HG03565 (cell line): ENCODE results near the gene NUP133.

Experiments used
- ATAC-seq: cut with Tn5 transposase; IDR thresholded peaks from one replicate; pipeline ENCODE4 v1.9.1; 2021; ENCODE audit warnings: mild to moderate bottlenecking, moderate library complexity; ENCODE audit not compliant: unreplicated experiment

The NUP133 gene

DNA sequence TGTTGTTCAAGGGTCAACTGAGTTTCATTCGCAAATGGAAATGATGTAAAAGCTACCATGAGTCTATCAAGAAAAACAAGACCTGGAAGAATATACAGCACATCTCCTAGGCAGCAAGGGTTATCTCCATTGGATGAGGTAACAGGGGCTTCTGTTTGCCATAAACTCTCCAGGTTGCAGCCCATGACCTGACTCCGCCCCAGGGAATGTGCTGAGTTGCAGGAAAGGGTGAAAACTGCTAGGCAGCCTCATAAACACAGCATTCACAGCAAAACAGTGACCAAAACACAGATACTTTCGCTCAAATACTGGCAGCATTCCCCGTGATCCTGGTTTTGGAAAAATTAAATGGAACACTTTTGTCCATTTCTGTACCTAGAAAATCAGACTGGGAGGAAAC is 54.1 kb downstream of the NUP133 start:
- ATAC-seq: no peak

DNA sequence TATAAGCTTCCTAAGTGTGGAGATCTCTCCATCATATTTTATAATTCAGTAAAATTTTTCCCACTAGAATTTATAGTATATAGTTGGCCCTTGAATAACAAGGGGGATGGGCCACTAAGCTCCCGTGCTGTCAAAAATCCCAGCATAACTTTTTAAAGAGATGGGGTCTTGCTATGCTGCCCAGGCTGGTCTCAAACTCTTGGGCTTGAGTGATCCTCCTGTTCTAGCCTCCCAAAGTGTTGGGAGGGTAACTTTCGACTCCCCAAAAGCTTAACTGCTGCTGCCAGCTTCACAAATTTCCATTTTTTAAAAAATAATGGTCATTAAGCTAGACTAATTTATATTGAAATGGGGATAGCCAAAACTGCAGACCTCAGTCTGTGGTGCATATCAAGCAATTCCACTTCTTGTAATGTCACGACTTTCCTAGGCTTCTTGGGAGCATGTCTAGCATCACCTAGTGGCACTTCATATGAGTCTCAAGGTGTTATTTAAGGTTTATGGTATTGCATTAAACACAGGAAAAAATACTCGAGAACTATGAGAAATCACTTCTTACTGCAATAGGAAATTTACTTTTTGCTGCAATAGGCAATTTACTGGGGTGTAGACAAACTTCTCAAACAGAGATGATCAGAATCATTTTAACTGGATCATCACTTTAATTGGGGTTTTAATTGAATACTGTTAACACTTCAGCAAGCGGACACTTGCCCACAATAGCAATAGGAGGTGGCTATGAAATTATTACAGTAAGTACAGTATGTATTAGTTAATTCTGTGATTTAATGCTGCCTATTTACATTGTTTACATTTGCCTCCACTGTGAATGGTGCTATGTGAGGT is 55.0 kb downstream of the NUP133 start:
- ATAC-seq: no peak

DNA sequence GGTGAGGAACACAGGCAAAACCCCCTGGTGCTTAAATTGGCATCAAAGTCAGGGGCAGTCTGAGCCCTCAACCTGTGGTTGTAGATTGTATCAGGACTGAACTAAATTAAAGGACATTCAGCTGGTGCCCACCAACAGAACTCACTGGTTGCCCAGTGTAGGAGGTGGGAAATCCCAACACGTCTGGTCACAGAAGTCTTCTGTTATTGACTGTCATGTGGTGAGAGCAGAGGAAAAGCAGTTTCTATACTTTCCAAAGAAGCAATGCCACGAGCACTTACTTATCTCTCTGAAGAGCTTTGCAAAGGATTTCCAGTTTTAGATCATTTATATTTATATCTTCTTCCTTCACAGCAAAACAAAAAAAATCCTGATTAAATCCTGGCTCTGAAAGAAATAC is 59.3 kb downstream of the NUP133 start:
- no peak for ATAC-seq

DNA sequence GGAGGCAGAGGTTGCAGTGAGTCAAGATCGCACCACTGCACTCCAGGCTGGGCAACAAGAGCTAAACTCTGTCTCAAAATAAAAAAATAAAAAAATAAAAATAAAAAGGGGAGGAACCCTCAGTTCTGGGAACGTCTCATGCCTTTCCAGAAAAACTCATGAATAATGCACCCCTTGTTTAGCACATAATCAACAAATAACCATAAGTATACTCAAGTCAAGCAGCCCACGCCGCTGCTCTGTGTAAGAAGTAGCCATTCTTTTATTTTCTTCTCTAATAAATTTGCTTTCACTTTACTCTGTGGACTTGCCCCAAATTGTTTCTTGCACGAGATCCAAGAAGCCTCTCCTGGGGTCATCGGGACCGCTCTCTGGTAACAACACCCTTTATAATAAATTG is 59.8 kb downstream of the NUP133 start:
- no peak for ATAC-seq

DNA sequence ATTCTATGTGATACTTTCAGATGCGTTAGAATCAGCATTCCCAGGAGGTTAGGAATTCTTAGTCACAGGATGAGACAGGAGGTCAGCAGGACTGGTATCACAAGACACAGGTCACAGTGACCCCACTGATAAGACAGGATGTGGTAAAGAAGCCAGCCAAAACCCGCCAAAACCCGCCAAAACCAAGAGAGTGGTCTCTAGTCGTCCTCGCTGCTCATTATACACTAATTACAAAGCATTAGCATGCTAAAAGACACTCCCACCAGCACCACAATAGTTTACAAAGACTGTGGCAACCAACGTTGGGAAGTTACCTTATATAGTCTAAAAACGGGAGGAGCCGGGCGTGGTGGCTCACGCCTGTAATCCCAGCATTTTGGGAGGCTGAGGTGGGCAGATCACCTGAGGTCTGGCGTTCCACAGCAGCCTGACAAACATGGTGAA is 60.3 kb downstream of the NUP133 start:
- no peak for ATAC-seq

DNA sequence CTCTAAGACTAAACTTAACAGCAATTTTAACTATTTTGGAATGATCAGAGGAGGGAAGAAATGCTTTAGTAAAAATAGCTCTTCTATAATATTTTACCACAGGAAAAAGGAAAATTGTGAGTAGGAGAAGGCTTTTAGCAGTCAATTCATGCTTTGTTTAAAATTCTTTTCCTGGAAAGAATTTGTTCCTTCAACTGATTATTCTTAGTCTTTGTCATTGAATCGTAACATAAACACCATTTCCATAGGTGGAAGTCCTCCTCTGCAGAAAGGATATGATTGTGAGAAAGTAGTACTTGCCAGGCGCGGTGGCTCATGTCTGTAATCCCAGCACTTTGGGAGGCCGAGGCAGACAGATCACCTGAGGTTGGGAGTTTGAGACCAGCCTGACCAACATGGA is 62.3 kb downstream of the NUP133 start:
- ATAC-seq: no peak

DNA sequence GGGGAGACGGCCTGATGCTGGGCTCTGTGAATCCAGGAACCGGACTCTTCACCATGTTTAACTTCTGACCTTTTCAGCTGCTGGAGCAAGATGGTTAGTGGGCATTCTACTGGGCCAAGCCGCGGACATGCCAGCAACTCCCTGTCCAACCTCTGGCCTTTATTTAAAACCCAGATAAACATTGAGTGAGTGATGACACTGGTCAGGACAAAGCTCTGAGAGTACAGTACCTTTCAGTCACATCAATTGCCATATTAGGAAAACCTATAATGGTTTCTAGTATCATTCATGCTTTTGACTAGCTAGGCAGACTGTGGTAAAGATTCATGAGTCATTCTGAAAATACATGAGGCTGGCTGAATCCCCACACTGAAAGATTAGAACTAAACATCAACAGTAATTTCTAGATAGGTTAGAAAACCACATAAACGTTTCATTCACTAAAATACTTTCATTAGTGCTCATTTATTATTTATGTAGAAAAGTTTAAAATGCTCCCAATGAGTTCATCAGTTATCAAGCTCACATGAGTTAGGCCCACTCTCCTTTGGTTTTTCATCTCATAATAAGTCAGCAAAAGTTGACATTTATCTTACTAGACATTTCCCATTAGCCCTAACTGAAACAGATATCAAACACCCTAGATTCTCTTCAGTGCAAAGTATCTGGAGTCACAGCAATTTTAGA is 67.1 kb downstream of the NUP133 start:
- ATAC-seq: peak; percentile 97

DNA sequence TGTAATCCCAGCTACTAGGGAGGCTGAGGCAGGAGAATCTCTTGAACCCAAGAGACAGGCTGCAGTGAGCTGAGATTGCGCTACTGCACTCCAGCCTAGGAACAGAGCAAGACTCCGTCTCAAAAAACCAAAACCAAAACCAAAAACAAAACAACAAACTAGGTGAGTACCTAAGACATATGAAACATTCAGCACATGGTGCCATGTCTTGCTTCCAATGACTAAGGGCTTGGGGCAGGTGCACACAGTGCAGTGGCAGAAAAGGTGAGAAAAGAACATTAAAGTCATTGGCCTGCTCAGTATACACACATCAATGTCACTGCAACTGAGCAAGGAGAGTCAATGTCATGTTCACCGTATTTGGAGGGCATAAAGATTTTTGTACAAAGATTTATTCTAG is 70.1 kb downstream of the NUP133 start:
- no peak for ATAC-seq

DNA sequence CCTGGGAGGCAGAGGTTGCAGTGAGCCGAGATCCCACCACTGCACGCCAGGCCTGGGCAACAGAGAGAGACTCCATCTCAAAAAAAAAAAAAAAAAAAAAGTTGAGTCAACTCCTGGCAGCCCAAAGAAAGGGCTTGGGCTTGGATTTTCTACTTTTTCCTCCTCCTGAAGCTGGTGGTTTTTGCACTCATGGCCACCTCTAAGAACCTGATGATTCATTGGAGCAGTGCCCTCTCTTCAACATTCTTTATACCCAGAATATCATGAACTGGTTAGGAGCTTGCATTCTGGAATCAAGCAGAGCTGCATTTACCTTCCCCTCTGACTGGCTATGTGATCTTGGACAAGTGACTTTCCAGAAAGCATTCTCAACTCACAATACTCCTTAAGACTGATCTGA is 70.7 kb downstream of the NUP133 start:
- no peak for ATAC-seq

DNA sequence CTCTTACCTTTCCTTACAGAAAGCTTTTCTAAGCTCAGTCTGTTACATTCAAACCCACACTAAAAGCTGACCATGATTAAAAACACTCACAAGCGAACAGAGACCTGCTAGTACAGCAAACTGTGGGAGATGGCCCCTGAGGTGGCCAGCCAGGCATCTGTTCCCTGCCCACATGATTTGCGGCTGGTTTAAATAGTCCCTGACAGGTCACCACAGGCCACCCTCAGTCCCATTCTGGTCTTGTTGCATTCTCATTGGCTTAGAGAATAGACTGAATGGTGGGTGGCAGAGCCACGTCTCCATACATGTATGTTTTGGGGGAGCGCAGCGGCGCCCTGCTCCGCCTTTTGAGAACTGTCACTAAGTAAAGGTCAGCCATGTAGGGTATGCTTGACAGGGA is 71.9 kb downstream of the NUP133 start:
- ATAC-seq: no peak

DNA sequence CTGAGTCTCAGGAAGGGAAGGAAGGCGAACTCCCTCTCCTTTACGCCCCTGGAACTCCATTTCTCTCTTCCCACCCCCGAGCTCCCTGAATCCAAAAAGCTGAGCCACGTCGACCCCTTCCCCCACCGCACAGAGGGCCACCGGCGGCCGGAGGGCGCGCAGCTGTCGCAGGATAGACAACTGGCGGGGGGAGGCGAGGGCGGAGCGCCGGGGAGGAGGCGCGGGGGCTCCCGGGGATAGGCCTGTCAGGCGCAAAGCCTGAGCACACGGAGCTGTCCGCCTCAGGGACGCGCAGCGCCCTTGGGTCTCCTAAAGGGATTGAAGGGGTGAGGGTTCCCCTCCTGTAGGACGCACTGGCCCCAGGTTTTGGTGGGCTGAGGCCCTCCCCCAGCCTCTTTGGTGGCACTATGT is 73.5 kb downstream of the NUP133 start:
- ATAC-seq: no peak

DNA sequence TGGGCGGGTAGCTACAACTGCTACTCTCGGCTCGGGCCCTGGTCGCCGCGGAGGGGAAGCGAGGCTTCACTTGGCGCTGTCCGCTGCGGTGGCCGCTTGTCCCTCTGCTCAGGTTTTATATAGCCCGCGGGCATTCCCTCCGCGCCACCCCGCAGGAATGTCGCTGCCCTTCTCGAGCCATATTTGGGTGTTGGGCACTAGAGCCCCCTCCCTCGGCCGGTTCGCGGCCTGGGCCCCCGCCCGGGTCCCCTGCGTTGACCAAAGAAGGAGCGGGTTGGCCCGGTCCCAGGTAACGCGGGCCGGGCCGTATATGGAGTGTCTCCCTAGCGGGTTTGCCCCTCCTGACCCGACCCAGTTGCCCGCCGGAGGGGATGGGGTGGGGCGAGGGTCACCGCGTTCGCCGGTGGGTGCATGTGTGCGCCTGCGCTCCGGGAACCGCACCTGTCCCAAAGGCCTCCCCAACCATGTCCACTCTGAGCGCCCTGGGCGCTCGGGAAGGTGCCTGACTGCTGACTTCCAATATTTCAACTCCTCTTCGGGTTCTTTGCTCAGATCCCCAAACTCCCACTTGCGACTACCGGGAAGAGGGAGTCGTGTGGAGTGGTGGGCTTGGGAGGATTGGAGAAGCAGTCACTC is 74.0 kb downstream of the NUP133 start, which contains the start of gene ACTA1:
Gene ACTA1 (minus strand): TSS at position 90 of the 636 bp plus-strand sequence. CDS start 979 bp downstream, outside the sequence.
- ATAC-seq: no peak

DNA sequence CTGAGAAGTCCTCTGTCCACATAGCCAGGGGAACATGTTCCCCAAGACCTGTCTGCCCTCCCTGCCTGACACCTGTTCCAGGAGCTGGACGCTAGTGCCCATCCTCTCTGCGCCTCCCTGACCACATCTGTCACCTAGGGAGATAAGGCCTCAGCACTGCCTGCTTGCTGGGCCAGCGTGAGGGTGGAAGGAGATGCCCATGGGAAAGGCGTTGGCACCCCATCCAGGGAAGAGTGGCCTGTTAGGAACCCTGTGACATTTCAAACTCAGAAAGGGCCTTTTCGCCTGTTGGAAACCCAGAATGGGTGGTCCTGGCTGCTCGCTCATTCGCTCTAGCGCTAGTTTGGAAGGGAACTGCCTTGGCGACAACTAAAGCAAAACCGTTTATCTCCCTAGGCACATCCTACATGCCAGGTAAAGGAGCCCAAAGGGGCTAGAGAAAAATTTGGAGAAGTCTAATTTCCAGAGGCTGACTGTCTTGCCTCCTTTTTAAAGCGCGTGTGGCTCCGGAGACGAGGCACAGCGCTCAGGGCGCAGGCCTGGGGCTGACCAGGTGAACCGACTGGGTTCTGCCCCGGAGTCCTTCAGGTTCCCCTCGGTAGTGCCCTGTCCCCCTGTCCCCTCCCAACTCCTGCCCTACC is 74.7 kb downstream of the NUP133 start:
- no peak for ATAC-seq

DNA sequence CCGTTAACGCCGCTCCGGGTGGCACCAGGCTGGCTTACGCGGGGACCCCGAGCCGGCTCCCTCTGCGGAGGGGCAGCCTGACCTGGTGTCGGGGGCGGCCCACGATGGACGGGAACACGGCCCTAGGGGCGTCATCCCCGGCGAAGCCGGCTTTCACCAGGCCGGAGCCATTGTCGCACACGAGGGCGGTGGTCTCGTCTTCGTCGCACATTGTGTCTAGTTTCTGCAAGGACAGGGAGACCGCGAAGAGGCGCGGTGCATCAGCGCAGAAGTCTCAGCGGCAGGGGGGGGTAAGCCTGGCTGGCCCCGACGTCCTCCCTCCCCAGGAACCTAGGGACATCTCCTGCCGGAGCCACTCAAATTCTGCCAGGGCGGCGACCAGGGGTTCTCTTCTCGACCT is 75.2 kb downstream of the NUP133 start:
- ATAC-seq: no peak

DNA sequence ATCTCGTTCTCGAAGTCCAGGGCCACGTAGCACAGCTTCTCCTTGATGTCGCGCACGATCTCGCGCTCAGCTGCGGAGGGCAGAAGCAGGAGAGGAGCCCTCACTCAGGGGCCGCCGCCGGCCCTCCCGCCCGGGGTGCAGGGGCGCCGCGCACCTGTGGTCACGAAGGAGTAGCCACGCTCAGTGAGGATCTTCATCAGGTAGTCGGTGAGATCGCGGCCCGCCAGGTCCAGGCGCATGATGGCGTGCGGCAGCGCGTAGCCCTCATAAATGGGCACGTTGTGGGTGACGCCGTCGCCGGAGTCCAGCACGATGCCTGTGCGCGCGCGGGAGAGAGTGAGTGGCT is 76.1 kb downstream of the NUP133 start:
- ATAC-seq: no peak

DNA sequence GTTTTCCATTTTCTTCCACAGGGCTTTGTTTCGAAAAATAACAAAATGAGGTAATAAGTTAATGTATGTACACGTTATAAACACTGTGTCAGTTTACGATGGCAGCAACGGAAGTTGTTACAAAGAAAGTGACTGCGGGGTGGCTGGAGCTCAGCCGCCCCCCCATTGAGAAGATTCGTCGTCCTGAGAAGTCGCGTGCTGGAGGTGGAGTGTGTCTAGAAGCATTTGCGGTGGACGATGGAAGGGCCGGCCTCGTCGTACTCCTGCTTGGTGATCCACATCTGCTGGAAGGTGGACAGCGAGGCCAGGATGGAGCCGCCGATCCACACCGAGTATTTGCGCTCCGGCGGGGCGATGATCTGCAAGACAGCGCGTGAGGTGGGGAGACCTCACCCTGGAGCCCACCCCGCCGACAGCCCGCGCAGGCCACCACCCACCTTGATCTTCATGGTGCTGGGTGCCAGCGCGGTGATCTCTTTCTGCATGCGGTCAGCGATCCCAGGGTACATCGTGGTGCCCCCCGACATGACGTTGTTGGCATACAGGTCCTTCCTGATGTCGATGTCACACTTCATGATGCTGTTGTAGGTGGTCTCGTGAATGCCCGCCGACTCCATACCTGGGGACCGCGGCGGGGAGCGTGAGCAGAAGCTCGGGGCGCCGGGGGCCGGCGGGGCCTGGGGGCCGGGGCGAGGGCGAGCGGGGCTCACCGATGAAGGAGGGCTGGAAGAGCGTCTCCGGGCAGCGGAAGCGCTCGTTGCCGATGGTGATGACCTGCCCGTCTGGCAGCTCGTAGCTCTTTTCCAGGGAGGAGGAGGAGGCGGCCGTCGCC is 76.6 kb downstream of the NUP133 start:
- ATAC-seq: no peak

DNA sequence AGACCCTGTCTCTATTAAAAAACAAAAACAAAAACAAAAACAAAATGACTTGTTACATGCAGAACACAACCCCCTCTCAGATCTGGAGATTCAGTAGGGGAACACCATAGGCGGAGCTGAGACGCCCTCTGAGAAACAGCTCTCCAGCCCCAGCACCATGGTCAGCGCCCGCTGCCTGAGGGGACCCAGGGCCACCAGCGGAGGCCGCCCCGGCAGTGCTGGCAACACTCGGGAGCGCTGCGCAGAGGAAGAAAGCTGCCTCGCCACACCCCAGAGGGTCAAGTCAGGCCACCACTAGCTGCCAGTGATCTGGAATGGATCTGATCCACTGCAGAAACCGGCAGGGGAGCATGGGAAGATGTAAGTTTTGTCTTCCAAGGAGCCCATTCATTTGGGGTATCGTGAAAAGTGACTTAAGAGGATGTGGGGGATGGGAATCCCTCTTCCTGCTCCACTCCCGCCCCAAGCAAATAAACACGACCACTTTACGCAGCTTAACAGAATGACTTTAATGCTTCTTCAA is 77.3 kb downstream of the NUP133 start:
- ATAC-seq: no peak

DNA sequence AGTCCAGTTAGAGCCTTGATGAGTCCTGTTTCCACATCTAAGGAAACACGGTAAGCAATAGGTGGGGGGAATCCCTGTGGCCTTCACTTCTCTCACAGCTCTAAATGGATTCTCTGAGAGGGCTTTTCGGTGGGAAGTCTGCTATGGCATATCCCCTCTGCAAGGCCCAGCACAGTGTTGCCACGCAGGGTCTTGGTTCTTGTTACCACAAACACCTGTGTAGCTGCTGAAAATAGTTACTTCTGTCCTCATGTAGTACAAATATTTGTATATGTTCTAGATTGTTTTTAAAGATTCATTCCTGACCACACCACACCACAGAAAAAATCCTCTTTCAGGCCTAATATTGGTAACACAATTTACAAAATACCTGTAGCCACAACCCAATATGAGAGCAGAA is 79.9 kb downstream of the NUP133 start:
- ATAC-seq: no peak

DNA sequence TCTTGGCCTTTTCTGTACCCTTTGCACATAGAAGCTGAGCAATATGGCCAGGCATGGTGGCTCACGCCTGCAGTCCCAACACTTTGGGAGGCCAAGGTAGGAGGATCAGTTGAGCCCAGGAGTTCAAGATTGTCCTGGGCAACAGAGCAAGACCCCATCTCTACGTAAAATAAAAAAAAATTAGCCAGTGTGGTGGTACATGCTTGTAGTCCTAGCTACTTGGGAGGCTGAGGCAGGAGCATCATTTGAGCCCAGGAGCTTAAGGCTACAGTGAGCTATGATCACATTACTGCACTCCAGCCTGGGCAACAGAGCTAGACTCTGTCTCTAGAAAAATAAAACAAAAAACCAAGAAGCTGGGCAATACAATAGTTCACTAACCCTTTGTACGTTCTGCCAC is 80.6 kb downstream of the NUP133 start:
- ATAC-seq: no peak

DNA sequence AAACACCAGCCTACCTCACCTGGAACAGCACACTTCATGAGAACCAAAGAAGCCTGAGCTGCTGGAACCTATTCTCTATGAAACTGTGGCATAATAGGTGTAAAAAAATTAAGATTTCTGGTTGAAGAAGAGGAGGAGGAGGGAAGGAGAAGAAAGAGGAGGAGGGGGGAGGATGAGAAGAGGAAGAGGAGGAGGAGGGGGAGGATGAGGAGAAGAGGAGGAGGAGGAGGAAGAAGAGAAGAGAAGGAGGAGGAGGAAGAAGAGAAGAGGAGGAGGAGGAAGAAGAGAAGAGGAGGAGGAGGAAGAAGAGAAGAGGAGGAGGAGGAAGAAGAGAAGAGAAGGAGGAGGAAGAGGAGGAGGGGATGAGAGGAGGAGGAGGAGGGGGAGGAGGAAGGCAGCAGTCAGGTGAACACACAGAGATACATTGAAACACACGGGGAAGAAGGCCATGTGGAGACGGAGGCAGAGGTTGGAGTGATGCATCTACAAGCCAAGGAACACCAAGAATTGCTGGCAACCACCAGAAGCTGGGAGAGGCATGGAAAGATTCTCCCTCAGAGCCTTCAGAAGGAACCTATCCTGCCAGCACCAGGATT is 82.5 kb downstream of the NUP133 start:
- ATAC-seq: no peak
